K562 (cell line): ENCODE data around the gene C4A. TPM values are rescaled to one million over a fixed set of nuclear protein-coding genes. Genes with fewer than 3 reads are reported as not detected.

Source experiments
- ARID4B ChIP-seq: sonication (generic); formaldehyde crosslinking; IDR thresholded peaks from 2 replicates; pipeline ENCODE4 v1.8.0; 2022; ENCODE audit warnings: mild to moderate bottlenecking, missing genetic modification reagents
- CHD1 ChIP-seq: fragments of 200-600 bp; sonication (generic); IDR thresholded peaks from one replicate; pipeline ENCODE4 v1.6.1; 2012; ENCODE audit warnings: mild to moderate bottlenecking, moderate library complexity, low read length, inconsistent platforms
- CREM ChIP-seq: IDR thresholded peaks from 2 replicates; pipeline ENCODE4 v1.6.1; 2014; ENCODE audit warnings: antibody characterized with exemption, low read depth
- E2F6 ChIP-seq, 2 experiments: IDR thresholded peaks; 2 replicates each; pipeline ENCODE4 v1.6.1; 2011; ENCODE audit warnings: borderline replicate concordance in 1 of 2, control low read depth in 1 of 2, low read depth in 1 of 2, low read length in 1 of 2, mild to moderate bottlenecking in 1 of 2, mixed read lengths in 1 of 2, moderate library complexity in 1 of 2; ENCODE audit not compliant: insufficient read depth in 1 of 2, insufficient read length in 1 of 2, poor library complexity in 1 of 2, severe bottlenecking in 1 of 2; ENCODE audit errors: extremely low read depth in 1 of 2
- ELK1 ChIP-seq: sonication (generic); formaldehyde crosslinking; IDR thresholded peaks from 2 replicates; pipeline ENCODE4 v1.8.1; 2022; ENCODE audit warnings: missing genetic modification reagents
- ETV6 ChIP-seq, 3 experiments: fragments of 150-350 bp in 1 of 3; sonication (generic) in 1 of 3; formaldehyde crosslinking in 1 of 3; IDR thresholded peaks; 2 replicates each; pipeline versions ENCODE4 v1.6.1 to v1.8.0; 2014 to 2022; ENCODE audit warnings: borderline replicate concordance in 2 of 3, low read depth in 2 of 3, antibody characterized with exemption in 1 of 3, low read length in 1 of 3, mild to moderate bottlenecking in 1 of 3, missing genetic modification reagents in 1 of 3
- MCM3 ChIP-seq: fragments of 450-650 bp; IDR thresholded peaks from 2 replicates; pipeline ENCODE4 v1.6.1; 2016
- SIRT6 ChIP-seq: IDR thresholded peaks from one replicate; pipeline ENCODE4 v1.6.1; 2012; ENCODE audit warnings: low read depth, mild to moderate bottlenecking, control low read depth, inconsistent platforms, low read length, moderate library complexity
- SRSF3 ChIP-seq: fragments of 200-400 bp; formaldehyde crosslinking; IDR thresholded peaks from 2 replicates; pipeline ENCODE4 v1.6.1; 2016; ENCODE audit warnings: mild to moderate bottlenecking, low read length, moderate library complexity; ENCODE audit not compliant: insufficient read depth
- ZBTB43 ChIP-seq: sonication (generic); formaldehyde crosslinking; IDR thresholded peaks from 2 replicates; pipeline ENCODE4 v1.8.0; 2023; ENCODE audit warnings: mild to moderate bottlenecking, missing genetic modification reagents
- ZNF280B ChIP-seq: fragments of 250-450 bp; sonication (Bioruptor Pico); IDR thresholded peaks from 2 replicates; pipeline ENCODE4 v1.5.1; 2021; ENCODE audit warnings: mild to moderate bottlenecking
- ZNF507 ChIP-seq: conservative IDR thresholded peaks from 2 replicates; pipeline ENCODE4 v1.6.1; 2017; ENCODE audit warnings: missing genetic modification characterization, missing compliant biosample characterization
- ZNF511 ChIP-seq: sonication (generic); formaldehyde crosslinking; IDR thresholded peaks from 2 replicates; pipeline ENCODE4 v1.8.0; 2022; ENCODE audit warnings: mild to moderate bottlenecking, missing genetic modification reagents
- ZNF785 ChIP-seq: fragments of 250-450 bp; sonication (Bioruptor Pico); IDR thresholded peaks from 2 replicates; pipeline ENCODE4 v1.4.0; 2020; ENCODE audit warnings: mild to moderate bottlenecking
- polyA plus RNA-seq, 8 experiments: library from polyadenylated mRNA; depleted of rRNA in 4 of 8; stranded (reverse) in 5 of 8; unstranded in 3 of 8; fragments of >200 nt; fragmentation: Nextera tagmentation in 2 of 8; fragmentation: Illumina TruSeq in 1 of 8; extraction: Ambion mirVana in 2 of 8; extraction: Trizol in 1 of 8; gene quantifications; 2 replicates each; pipeline versions ENCODE4 v1.2.1 to v1.2.3, GENCODE V29; 2011 to 2014; ENCODE audit warnings: inconsistent platforms in 1 of 8, missing spikeins in 1 of 8
- total RNA-seq, 7 experiments: library from RNA; depleted of rRNA in 6 of 7; stranded (reverse); fragments of >200 nt in 6 of 7; fragmentation: Illumina TruSeq in 2 of 7; extraction: Trizol in 2 of 7; gene quantifications; 2 replicates each; pipeline versions ENCODE4 v1.2.1 to v1.2.3, GENCODE V29; 2011 to 2021; ENCODE audit warnings: low replicate concordance in 1 of 7

C4A gene
- total and polyA plus RNA-seq, 9 of the 15 experiments (the other 6 are each of a cell fraction or from before 2014, with no cell fraction given) = 0.27 to 7.6 (median 5.0) TPM

GRCh38 chr6:31958741-31959739 lies 22.8 kb upstream of the C4A start, which contains the start of the genes NELFE and SKIC2 (continued):
- TF ChIP-seq ZNF511 (CRISPR knock-in tag) (peak; percentile 70), ZNF280B (CRISPR knock-in tag) (no peak), MCM3 (no peak), CHD1 (peak; percentile 68), ARID4B (CRISPR knock-in tag) (peak; percentile 99), ZNF785 (CRISPR knock-in tag) (no peak), SIRT6 (no peak), ETV6 (IDR thresholded peaks at IDR 0.05; ENCODE audit: borderline replicate concordance in 1 of 2, low read depth in 2 of 2, low read length in 1 of 2) (peak in 1 of 2 experiments; percentile 81; a peak in 1 of 4 replicates), ETV6 (CRISPR knock-in tag; IDR thresholded peaks at IDR 0.05; ENCODE audit: borderline replicate concordance) (no peak), CREM (peak; percentile 99), ZBTB43 (CRISPR knock-in tag) (no peak), SRSF3 (0 out of 2 replicates have a peak, but pooled peaks have one; percentile 37), ELK1 (CRISPR knock-in tag) (no peak), E2F6 (IDR thresholded peaks at IDR 0.05; ENCODE audit: borderline replicate concordance in 1 of 2, extremely low read depth in 1 of 2, insufficient read depth in 1 of 2, insufficient read length in 1 of 2, low read depth in 1 of 2, low read length in 1 of 2, poor library complexity in 1 of 2, severe bottlenecking in 1 of 2) (peak; percentile 48 to 52), ZNF507 (no peak)
